ENCODE measurements around the gene ZNF236. TPM values are rescaled to one million over a fixed set of nuclear protein-coding genes. Genes with fewer than 3 reads are reported as not detected.

Gene ZNF236
- total RNA-seq, 1 experiment from 2014 or later, result 6.3 TPM

- no peak overlapping the region for H3K4me3 ChIP-seq
Observed at GRCh38 chr18:76824754-76825153, 2.4 kb downstream of the ZNF236 start.

GRCh38 chr18:76827205-76828200 is 5.1 kb downstream of the ZNF236 start:
- no peak for DNase-seq (ENCODE audit: low read depth in 1 of 2, low spot score in 2 of 2)

More at GRCh38 chr18:76824754-76825153, 2.4 kb downstream of the ZNF236 start:
- 0 out of 2 replicates have a peak, but pooled peaks cover 7% of the 10 kb centered on the region for H3K9me3 ChIP-seq (replicated peaks)
- DNase-seq (ENCODE audit: low read depth in 1 of 2, low spot score in 2 of 2), result no peak
- peaks cover 9% of the 10 kb centered on the region for H3K4me1 ChIP-seq (replicated peaks)
- H3K27ac ChIP-seq, result no peak overlapping the region
- peaks cover 16% of the 10 kb centered on the region for H3K36me3 ChIP-seq
- H3K27me3 ChIP-seq (replicated peaks), result no peaks in the 10 kb centered on the region

GRCh38 chr18:76834379-76834778 is 12.0 kb downstream of the ZNF236 start:
- no peaks in the 10 kb centered on the region for H3K36me3 ChIP-seq
- H3K27me3 ChIP-seq (replicated peaks), result no peaks in the 10 kb centered on the region; the same call in 1 of the 2 replicates
- H3K4me3 ChIP-seq, result no peak overlapping the region
- H3K4me1 ChIP-seq (replicated peaks), result no peaks in the 10 kb centered on the region
- no peak overlapping the region for H3K27ac ChIP-seq
- 0 out of 2 replicates have a peak, but pooled peaks cover 2% of the 10 kb centered on the region for H3K9me3 ChIP-seq (replicated peaks)
- DNase-seq (ENCODE audit: low read depth in 1 of 2, low spot score in 2 of 2), result no peak

More at GRCh38 chr18:76827205-76828200, 5.1 kb downstream of the ZNF236 start:
- H3K9me3 ChIP-seq (replicated peaks), result 0 out of 2 replicates have a peak, but pooled peaks cover 9% of the 10 kb centered on the region
- peaks cover 9% of the 10 kb centered on the region for H3K4me1 ChIP-seq (replicated peaks)
- no peaks in the 10 kb centered on the region for H3K27me3 ChIP-seq (replicated peaks)
- H3K4me3 ChIP-seq, result no peak overlapping the region
- H3K36me3 ChIP-seq, result peaks cover 11% of the 10 kb centered on the region
- H3K27ac ChIP-seq, result no peak overlapping the region

GRCh38 chr18:76835380-76835779 is 13.0 kb downstream of the ZNF236 start:
- Histone ChIP-seq H3K9me3 (replicated peaks) (0 out of 2 replicates have a peak, but pooled peaks cover 2% of the 10 kb centered on the region), H3K27me3 (replicated peaks) (no peaks in the 10 kb centered on the region; the same call in 1 of the 2 replicates), H3K27ac (no peak overlapping the region), H3K4me1 (replicated peaks) (no peaks in the 10 kb centered on the region), H3K36me3 (no peaks in the 10 kb centered on the region), H3K4me3 (no peak overlapping the region)
- no peak for DNase-seq (ENCODE audit: low read depth in 1 of 2, low spot score in 2 of 2)

GRCh38 chr18:76837071-76837470 is 14.7 kb downstream of the ZNF236 start:
- Histone ChIP-seq H3K4me3 (no peak overlapping the region), H3K36me3 (no peaks in the 10 kb centered on the region), H3K27me3 (replicated peaks) (no peaks in the 10 kb centered on the region; the same call in 1 of the 2 replicates), H3K4me1 (replicated peaks) (no peaks in the 10 kb centered on the region), H3K27ac (no peak overlapping the region), H3K9me3 (replicated peaks) (no peaks in the 10 kb centered on the region)
- no peak for DNase-seq (ENCODE audit: low read depth in 1 of 2, low spot score in 2 of 2)

GRCh38 chr18:76838182-76838581 is 15.8 kb downstream of the ZNF236 start:
- no peak for DNase-seq (ENCODE audit: low read depth in 1 of 2, low spot score in 2 of 2)
- no peak overlapping the region for H3K27ac ChIP-seq
- no peak overlapping the region for H3K4me3 ChIP-seq
- no peaks in the 10 kb centered on the region for H3K9me3 ChIP-seq (replicated peaks)
- H3K36me3 ChIP-seq, result no peaks in the 10 kb centered on the region
- H3K4me1 ChIP-seq (replicated peaks), result no peaks in the 10 kb centered on the region
- no peaks in the 10 kb centered on the region; the same call in 1 of the 2 replicates for H3K27me3 ChIP-seq (replicated peaks)

- Histone ChIP-seq H3K27me3 (replicated peaks) (no peaks in the 10 kb centered on the region; the same call in 1 of the 2 replicates), H3K4me3 (no peak overlapping the region), H3K36me3 (no peaks in the 10 kb centered on the region), H3K27ac (no peak overlapping the region), H3K9me3 (replicated peaks) (no peaks in the 10 kb centered on the region), H3K4me1 (replicated peaks) (no peaks in the 10 kb centered on the region)
- no peak for DNase-seq (ENCODE audit: low read depth in 1 of 2, low spot score in 2 of 2)
Observed at GRCh38 chr18:76839086-76839794, 16.9 kb downstream of the ZNF236 start.

GRCh38 chr18:76842837-76843530 is 20.6 kb downstream of the ZNF236 start:
- H3K36me3 ChIP-seq, result no peaks in the 10 kb centered on the region
- H3K27me3 ChIP-seq (replicated peaks), result no peaks in the 10 kb centered on the region; the same call in 1 of the 2 replicates
- H3K4me3 ChIP-seq, result no peak overlapping the region
- DNase-seq (ENCODE audit: low read depth in 1 of 2, low spot score in 2 of 2), result no peak
- H3K4me1 ChIP-seq (replicated peaks), result no peaks in the 10 kb centered on the region
- no peaks in the 10 kb centered on the region for H3K9me3 ChIP-seq (replicated peaks)
- no peak overlapping the region for H3K27ac ChIP-seq

- Histone ChIP-seq H3K9me3 (replicated peaks) (no peaks in the 10 kb centered on the region), H3K4me3 (no peak overlapping the region), H3K27me3 (replicated peaks) (no peaks in the 10 kb centered on the region), H3K4me1 (replicated peaks) (no peaks in the 10 kb centered on the region), H3K27ac (no peak overlapping the region), H3K36me3 (no peaks in the 10 kb centered on the region)
- DNase-seq (ENCODE audit: low read depth in 1 of 2, low spot score in 2 of 2), result no peak
Observed at GRCh38 chr18:76844144-76844543, 21.8 kb downstream of the ZNF236 start.

GRCh38 chr18:76844742-76845477 is 22.6 kb downstream of the ZNF236 start:
- H3K9me3 ChIP-seq (replicated peaks), result no peaks in the 10 kb centered on the region
- H3K4me1 ChIP-seq (replicated peaks), result no peaks in the 10 kb centered on the region
- no peaks in the 10 kb centered on the region for H3K36me3 ChIP-seq
- H3K4me3 ChIP-seq, result no peak overlapping the region
- H3K27ac ChIP-seq, result no peak overlapping the region
- no peak for DNase-seq (ENCODE audit: low read depth in 1 of 2, low spot score in 2 of 2)
- H3K27me3 ChIP-seq (replicated peaks), result no peaks in the 10 kb centered on the region

- no peak overlapping the region for H3K27ac ChIP-seq
- H3K4me3 ChIP-seq, result no peak overlapping the region
- no peaks in the 10 kb centered on the region for H3K4me1 ChIP-seq (replicated peaks)
- no peaks in the 10 kb centered on the region for H3K36me3 ChIP-seq
- H3K9me3 ChIP-seq (replicated peaks), result no peaks in the 10 kb centered on the region
- H3K27me3 ChIP-seq (replicated peaks), result no peaks in the 10 kb centered on the region
- DNase-seq (ENCODE audit: low read depth in 1 of 2, low spot score in 2 of 2), result no peak
Observed at GRCh38 chr18:76846217-76846616, 23.9 kb downstream of the ZNF236 start.

- Histone ChIP-seq H3K4me1 (replicated peaks) (no peaks in the 10 kb centered on the region), H3K9me3 (replicated peaks) (no peaks in the 10 kb centered on the region), H3K4me3 (no peak overlapping the region), H3K27ac (no peak overlapping the region), H3K36me3 (no peaks in the 10 kb centered on the region; the same call in 1 of the 2 replicates), H3K27me3 (replicated peaks) (no peaks in the 10 kb centered on the region)
- DNase-seq (ENCODE audit: low read depth in 1 of 2, low spot score in 2 of 2), result no peak
Observed at GRCh38 chr18:76847916-76848315, 25.6 kb downstream of the ZNF236 start.

GRCh38 chr18:76850112-76850511 is 27.8 kb downstream of the ZNF236 start:
- no peak overlapping the region for H3K4me3 ChIP-seq
- H3K27me3 ChIP-seq (replicated peaks), result no peaks in the 10 kb centered on the region
- no peaks in the 10 kb centered on the region for H3K4me1 ChIP-seq (replicated peaks)
- no peak for DNase-seq (ENCODE audit: low read depth in 1 of 2, low spot score in 2 of 2)
- H3K9me3 ChIP-seq (replicated peaks), result no peaks in the 10 kb centered on the region
- H3K27ac ChIP-seq, result no peak overlapping the region
- peaks cover 2% of the 10 kb centered on the region; the same call in 1 of the 2 replicates for H3K36me3 ChIP-seq
